Muscle layer of colon (tissue), 2 donors: Measurements from ENCODE around the gene SLPI.

Experiments
- H3K27ac ChIP-seq: one replicate; pipeline ENCODE4 v1.7.0; 2013; ENCODE audit warnings: low read depth, mild to moderate bottlenecking, low read length, moderate library complexity
- H3K27me3 ChIP-seq, 2 donors: one replicate each; pipeline ENCODE4 v1.7.0; 2013; ENCODE audit warnings: low read length in 2 of 2, mild to moderate bottlenecking in 2 of 2; ENCODE audit not compliant: insufficient read depth in 2 of 2, control insufficient read depth in 1 of 2
- H3K36me3 ChIP-seq: one replicate; pipeline ENCODE4 v1.7.0; 2013; ENCODE audit warnings: mild to moderate bottlenecking, low read length; ENCODE audit not compliant: insufficient read depth
- H3K4me1 ChIP-seq: one replicate; pipeline ENCODE4 v1.7.0; 2013; ENCODE audit warnings: mild to moderate bottlenecking, low read length; ENCODE audit not compliant: insufficient read depth
- H3K4me3 ChIP-seq, 2 donors: one replicate each; pipeline ENCODE4 v1.7.0; 2013; ENCODE audit warnings: low read length in 2 of 2, low read depth in 1 of 2, mild to moderate bottlenecking in 1 of 2, moderate library complexity in 1 of 2
- H3K9ac ChIP-seq: one replicate; pipeline ENCODE4 v1.7.0; 2013; ENCODE audit warnings: low read length
- H3K9me3 ChIP-seq: one replicate; pipeline ENCODE4 v1.7.0; 2013; ENCODE audit warnings: mild to moderate bottlenecking, low read length
- donor health status: abdominal sarcoma.
- donor health status: Adenocarcinoma of cecum.

SLPI gene

GRCh38 chr20:45209924-45210323, 44.4 kb downstream of the SLPI start:
- Histone ChIP-seq H3K36me3 (no peaks in the 10 kb centered on the region), H3K27me3 (no peaks in the 10 kb centered on the region), H3K27ac (no peak overlapping the region), H3K9ac (no peak overlapping the region), H3K4me1 (no peaks in the 10 kb centered on the region), H3K9me3 (no peaks in the 10 kb centered on the region), H3K4me3 (no peak overlapping the region)

GRCh38 chr20:45206725-45207124, 47.6 kb downstream of the SLPI start, which contains the start of gene SEMG1:
Gene SEMG1, plus strand, starts transcription at chr20:45207033. Its CDS starts 21 bp downstream, at chr20:45207054.
- Histone ChIP-seq H3K27ac (no peak within 1 kb of the TSS), H3K4me3 (no peak within 1 kb of the TSS), H3K36me3 (no peaks in the 10 kb centered on the region), H3K4me1 (no peaks in the 10 kb centered on the region), H3K27me3 (no peaks in the 10 kb centered on the region), H3K9me3 (peaks cover 9% of the 10 kb centered on the region), H3K9ac (no peak within 1 kb of the TSS)
